ENCODE results near the gene NLRP7. TPM values are rescaled to one million over a fixed set of nuclear protein-coding genes. Genes with fewer than 3 reads are reported as not detected.
"Not testable (repeated sequence)": the region's sequence is repeated elsewhere in the genome, so short reads cannot be mapped to it uniquely, and the experiment has no call there.

The NLRP7 gene
- total RNA-seq, 1 experiment from 2014 or later: not detected

DNA sequence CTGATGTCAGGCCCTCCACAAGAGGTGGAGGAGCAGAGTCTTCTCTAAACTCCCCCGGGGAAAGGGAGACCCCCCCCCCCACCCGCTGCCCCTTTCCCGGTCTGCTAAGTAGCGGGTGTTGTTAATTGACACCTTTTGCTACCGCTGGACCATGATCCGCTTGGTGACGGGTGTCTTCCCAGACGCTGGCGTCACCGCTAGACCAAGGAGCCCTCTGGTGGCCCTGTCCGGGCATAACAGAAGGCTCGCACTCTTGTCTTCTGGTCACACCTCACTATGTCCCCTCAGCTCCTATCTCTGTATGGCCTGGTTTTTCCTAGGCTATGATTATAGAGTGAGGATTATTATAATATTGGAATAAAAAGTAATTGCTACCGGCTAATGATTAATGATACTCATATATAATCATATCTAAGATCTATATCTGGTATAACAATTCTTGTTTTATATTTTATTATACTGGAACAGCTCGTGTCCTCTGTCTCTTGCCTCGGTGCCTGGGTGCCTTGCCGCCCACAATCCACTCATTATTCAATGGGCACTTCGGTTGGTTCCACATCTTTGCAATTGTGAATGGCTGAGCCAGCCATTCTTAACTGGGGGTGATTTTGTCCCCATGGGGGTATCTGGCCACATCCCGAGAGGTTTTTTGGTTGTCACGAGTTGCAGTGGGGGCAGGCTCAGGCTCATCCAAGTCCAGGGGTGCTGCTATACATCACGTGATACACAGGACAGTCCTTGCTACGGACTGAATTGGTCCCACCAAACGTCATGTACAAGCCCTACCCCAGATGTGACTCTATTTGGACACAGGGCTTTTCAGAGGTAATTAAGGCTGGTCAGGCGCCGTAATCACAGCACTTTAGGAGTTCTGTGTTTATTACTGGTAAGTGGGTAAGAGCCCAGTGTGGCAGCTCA lies 27.4 kb downstream of the NLRP7 start:
- not testable (repeated sequence) for DNase-seq (ENCODE audit: low read depth)

DNA sequence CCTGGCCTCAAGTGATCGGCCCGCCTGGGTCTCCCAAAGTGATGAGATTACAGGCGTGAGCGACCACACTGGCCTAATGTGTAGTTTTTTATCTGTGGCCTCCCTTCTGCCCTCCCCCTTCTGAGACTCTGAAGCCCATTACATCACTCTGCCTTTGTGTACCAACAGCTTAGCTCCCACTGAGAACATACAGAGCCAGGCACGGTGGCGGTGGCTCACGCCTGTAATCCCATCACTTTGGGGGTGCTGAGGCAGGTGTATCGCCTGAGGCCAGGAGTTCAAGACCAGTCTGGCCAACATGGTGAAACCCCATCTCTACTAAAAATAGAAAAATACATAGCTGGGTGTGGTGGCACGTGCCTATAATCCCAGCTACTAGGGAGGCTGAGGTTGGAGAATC lies 28.8 kb downstream of the NLRP7 start:
- no peak for DNase-seq (ENCODE audit: low read depth)

- no peak for DNase-seq (ENCODE audit: low read depth)
Measured at GRCh38 chr19:54916822-54917221, 30.5 kb downstream of the NLRP7 start.

- DNase-seq (ENCODE audit: low read depth): not testable (repeated sequence)
Measured at GRCh38 chr19:54907899-54908298, 39.4 kb downstream of the NLRP7 start.

GRCh38 chr19:54906819-54907218 lies 40.5 kb downstream of the NLRP7 start:
- DNase-seq (ENCODE audit: low read depth): no peak

GRCh38 chr19:54905803-54906511 lies 41.4 kb downstream of the NLRP7 start, which contains the start of gene NCR1:
NCR1 (plus strand) TSS chr19:54906148; CDS start chr19:54906188, 40 bp downstream.
- DNase-seq (ENCODE audit: low read depth): no peak

GRCh38 chr19:54905421-54905802 lies 41.9 kb downstream of the NLRP7 start:
- no peak for DNase-seq (ENCODE audit: low read depth)

- not testable (repeated sequence) for DNase-seq (ENCODE audit: low read depth)
Measured at GRCh38 chr19:54904261-54904660, 43.1 kb downstream of the NLRP7 start.

GRCh38 chr19:54903303-54903702 lies 44.0 kb downstream of the NLRP7 start:
- DNase-seq (ENCODE audit: low read depth): no peak

GRCh38 chr19:54902061-54902460 lies 45.3 kb downstream of the NLRP7 start:
- DNase-seq (ENCODE audit: low read depth): no peak

DNA sequence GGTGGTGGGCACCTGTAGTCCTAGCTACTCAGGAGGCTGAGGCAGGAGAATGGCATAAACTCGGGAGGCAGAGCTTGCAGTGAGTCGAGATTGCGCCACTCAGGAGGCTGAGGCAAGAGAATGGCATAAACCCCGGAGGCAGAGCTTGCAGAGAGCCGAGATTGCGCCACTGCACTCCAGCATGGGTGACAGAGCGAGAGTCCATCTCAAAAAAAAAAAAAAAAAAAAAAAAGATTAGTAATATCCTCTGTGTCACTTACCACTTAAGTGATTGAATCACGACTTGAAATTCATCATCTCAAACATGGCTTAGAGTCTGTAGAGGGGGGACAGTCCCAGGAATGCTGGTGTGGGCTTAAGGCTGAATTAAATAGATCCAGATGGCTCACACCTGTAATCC lies 46.2 kb downstream of the NLRP7 start:
- not testable (repeated sequence) for DNase-seq (ENCODE audit: low read depth)

- DNase-seq (ENCODE audit: low read depth): not testable (repeated sequence)
Measured at GRCh38 chr19:54899646-54900045, 47.7 kb downstream of the NLRP7 start.

GRCh38 chr19:54898685-54899084 lies 48.6 kb downstream of the NLRP7 start:
- not testable (repeated sequence) for DNase-seq (ENCODE audit: low read depth)

DNA sequence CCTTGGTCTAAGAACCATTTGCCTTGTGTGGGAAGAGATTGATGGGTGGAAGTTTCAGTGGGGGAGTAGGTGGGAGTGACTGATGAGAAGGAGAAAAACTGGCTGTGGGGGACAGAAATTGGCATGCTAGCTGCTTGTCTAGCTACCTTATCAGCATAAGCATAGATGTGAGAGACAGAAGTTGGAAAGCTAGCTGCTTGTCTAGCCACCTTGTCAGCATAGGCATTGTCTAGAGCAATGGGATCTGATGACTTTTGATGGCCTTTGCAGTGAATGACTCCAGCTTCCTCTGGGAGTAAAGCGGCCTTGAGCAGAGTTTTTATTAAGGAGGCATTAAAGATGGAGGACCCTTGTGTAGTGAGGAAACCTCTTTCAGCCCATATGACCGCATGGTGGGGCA lies 51.3 kb downstream of the NLRP7 start:
- no peak for DNase-seq (ENCODE audit: low read depth)

- not testable (repeated sequence) for DNase-seq (ENCODE audit: low read depth)
Measured at GRCh38 chr19:54894106-54894505, 53.2 kb downstream of the NLRP7 start.

GRCh38 chr19:54893406-54893805 lies 53.9 kb downstream of the NLRP7 start:
- DNase-seq (ENCODE audit: low read depth): no peak

- no peak for DNase-seq (ENCODE audit: low read depth)
Measured at GRCh38 chr19:54889566-54889965, 57.8 kb downstream of the NLRP7 start.

DNA sequence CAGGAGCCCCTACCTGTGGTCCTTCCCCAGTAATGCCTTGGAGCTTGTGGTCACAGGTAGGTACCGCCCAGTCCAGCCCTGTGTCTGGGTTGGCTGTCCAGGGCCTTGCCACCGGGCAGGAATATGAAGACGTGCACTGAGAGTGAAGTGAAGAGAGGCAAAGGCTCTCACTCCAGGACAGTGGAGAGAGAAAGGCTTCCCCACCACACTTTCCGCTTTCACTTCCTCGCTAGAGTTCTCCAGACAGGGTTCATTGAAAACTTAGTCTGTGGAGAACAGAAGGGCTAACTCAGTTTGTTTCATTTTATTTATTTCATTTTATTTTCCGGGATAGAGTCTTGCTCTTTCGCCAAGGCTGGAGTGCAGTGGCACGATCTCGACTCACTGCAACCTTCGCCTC lies 59.1 kb downstream of the NLRP7 start:
- DNase-seq (ENCODE audit: low read depth): no peak

DNA sequence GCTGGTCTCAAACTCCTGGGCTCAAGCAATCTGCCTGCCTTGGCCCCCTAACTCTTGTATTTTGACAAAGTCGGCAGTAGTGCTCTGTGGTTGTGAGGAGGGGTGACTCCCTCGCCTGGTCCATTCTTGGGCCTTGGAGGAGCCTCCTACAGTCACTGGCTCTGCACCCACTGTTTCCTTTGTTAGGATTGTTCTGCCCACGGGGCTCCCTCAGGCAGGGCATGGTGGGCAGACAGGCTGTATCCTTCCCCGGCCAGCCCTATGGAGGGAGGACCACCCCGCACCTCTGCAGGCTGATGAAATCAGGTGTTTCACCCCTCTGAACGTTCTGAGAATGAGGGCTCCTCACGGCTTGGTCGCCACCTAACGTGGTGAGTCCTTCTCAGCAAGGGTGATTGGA lies 64.1 kb downstream of the NLRP7 start:
- DNase-seq (ENCODE audit: low read depth): no peak

DNA sequence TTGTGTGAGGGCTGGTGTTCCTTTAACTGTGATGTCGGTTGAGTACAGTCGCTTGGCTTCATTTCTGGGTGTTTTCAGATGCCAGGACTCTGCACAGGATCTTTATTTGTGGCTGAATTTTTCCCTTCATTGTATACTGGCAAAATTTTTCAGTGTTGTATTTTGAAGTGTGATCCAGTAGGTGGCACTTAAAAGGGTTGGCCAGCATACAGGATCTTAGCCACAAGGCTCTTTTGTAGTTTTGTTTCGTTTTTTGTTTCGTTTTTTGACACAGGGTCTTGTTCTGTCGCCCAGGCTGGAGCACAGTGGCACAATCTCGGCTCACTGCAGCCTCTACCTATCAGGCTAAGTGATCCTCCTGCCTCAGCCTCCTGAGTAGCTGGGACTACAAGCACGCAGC lies 64.6 kb downstream of the NLRP7 start:
- DNase-seq (ENCODE audit: low read depth): no peak

DNA sequence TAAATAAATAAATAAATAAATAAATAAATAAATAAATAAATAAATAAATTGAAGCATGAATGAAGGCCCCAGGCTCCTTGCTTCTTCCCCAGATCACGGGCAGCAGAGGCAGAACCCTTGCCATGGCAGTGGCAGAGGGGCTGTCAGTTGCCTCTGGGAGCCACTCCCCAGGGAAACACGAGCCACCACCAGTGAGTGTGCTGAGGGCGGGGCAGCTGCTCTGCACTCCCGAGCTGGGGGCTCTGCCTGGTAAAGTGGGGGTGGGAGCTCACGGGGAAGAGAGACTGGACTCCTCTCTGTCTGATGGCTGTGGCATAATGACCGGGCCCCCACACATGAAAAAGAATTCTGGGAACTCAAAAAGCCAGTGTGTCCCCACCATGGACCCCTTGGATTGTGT lies 65.4 kb downstream of the NLRP7 start:
- no peak for DNase-seq (ENCODE audit: low read depth)

- no peak for DNase-seq (ENCODE audit: low read depth)
Measured at GRCh38 chr19:54877471-54877870, 69.9 kb downstream of the NLRP7 start.

DNA sequence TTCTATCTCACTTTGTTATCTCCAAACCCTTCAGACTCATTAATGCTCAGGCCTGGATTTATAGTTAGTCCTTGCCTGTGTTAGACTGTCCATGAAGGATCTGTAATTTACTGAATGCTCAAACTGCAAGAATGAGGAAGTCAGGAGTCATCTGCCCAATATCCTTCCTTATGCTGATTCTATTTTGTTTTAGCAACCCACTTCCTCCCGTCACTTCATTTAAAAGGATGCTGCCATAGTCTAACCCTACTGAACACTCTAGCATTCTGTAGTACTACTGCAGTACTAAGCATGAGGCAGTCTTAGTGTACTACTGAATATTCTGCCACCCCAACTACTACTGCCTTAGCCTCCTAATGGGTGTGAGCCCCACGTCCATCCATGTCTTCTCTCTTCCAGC lies 71.8 kb downstream of the NLRP7 start:
- no peak for DNase-seq (ENCODE audit: low read depth)
